Hepatic stellate cell (primary cell): ENCODE measurements around the gene MUC15.

ENCODE experiments used
- DNase-seq: peaks from one replicate; pipeline ENCODE4 v3.0.0; 2011; ENCODE audit warnings: low spot score

The MUC15 gene

GRCh38 chr11:26573896-26574295 is 1.8 kb upstream of the MUC15 start:
- DNase-seq: no peak

GRCh38 chr11:26572770-26573402 is 823 bp upstream of the MUC15 start:
- no peak for DNase-seq

- no peak for DNase-seq
These were observed 2.4 kb downstream of the MUC15 start for GRCh38 chr11:26569646-26570045.

- DNase-seq: no peak
These were observed 13.9 kb downstream of the MUC15 start for GRCh38 chr11:26558190-26558589.

- DNase-seq: no peak
These were observed 14.4 kb downstream of the MUC15 start for GRCh38 chr11:26557666-26558065.

- no peak for DNase-seq
These were observed 15.5 kb downstream of the MUC15 start for GRCh38 chr11:26556582-26556981.

GRCh38 chr11:26554455-26554854 is 17.6 kb downstream of the MUC15 start:
- no peak for DNase-seq

DNA sequence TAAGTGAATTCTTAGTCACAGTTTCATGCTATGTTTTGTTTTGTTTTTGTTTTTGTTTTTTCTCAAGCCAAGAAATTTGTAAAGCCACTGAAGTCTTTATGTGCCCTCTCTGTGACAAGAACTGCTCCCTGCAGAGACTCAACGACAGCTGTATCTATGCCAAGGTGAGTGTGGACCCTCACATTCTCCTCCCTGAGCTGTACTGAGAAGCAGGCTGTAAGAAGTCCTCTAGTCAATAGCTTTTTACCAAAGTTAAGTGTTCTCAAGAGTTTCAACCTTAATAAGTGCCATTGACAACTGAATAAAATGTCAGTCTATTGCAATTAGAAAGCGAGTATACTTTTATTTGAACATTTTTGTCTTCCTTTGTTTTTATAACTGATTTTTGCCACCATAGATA is 18.9 kb downstream of the MUC15 start:
- DNase-seq: no peak

- DNase-seq: no peak
These were observed 20.8 kb downstream of the MUC15 start for GRCh38 chr11:26551186-26551801.

DNA sequence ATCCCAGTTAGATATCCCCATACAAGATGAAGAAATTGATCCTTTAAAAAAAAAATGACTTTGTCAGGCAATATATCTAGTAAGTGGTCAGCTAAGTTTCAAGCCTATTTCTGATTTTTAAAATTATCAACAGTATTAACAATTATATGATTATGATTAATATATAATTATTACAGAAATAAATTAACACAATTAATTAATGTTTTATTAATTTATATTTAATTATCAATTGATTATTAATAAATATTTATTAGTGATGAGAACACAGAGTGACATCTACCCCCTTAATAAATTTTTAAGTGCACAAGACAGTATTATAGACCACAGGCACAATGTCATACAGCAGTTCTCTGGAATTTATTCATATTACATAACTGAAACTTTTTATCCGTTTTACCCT is 22.0 kb downstream of the MUC15 start:
- no peak for DNase-seq

- no peak for DNase-seq
These were observed 22.9 kb downstream of the MUC15 start for GRCh38 chr11:26549176-26549575.

- DNase-seq: no peak
These were observed 30.2 kb downstream of the MUC15 start for GRCh38 chr11:26541870-26542269.

GRCh38 chr11:26539517-26539916 is 32.5 kb downstream of the MUC15 start:
- no peak for DNase-seq

- DNase-seq: no peak
These were observed 34.7 kb downstream of the MUC15 start for GRCh38 chr11:26537341-26537740.

GRCh38 chr11:26527685-26528084 is 44.4 kb downstream of the MUC15 start:
- no peak for DNase-seq

DNA sequence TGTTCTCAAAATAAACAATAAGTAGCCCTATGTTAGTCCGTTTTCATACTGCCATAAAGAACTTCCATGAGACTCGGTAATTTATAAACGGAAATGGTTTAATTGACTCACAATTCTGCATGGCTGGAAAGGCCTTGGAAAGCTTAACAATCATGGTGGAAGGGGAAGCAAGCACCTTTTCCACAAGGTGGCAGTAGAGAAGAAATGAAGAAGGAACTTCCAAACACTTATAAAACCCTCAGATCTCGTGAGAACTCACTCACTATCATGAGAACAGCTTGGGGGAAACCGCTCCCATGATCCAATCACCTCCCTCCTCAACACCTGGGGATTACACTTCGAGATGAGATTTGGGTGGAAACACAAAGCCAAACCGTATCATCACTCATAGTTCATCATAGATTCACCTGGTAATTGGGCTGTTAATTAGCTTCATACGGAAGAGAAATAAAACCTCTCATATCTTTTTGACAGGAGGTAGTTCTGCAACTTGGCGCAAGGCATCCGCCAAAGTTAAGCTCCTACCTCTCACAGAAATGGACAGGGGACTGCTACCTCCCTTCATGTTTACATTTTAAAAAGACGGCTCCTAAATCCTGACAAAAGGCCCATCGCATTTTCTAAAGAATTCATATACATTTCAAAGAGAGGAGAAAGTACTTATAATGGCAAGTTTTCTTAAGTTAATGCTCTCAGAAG is 49.0 kb downstream of the MUC15 start:
- DNase-seq: no peak

DNA sequence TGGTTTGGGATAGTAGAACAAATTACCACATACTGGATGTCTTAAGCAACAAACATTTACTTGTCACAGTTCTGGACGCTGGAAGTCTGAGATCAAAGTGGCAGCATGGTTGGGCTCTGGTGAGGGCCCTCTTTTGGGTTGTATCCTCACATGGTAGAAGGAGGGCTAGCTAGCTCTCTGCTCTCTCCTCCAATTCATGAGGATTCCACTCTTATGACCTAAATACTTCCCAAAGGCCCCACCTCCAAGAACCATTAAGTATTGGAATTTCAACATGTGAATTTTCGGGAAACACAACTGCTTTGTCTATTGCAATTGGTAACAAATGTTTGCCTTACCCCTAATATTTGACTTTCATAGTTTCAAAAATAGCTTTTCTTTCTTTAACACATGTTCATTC is 52.6 kb downstream of the MUC15 start:
- DNase-seq: no peak

- no peak for DNase-seq
These were observed 59.9 kb downstream of the MUC15 start for GRCh38 chr11:26512196-26512595.

DNA sequence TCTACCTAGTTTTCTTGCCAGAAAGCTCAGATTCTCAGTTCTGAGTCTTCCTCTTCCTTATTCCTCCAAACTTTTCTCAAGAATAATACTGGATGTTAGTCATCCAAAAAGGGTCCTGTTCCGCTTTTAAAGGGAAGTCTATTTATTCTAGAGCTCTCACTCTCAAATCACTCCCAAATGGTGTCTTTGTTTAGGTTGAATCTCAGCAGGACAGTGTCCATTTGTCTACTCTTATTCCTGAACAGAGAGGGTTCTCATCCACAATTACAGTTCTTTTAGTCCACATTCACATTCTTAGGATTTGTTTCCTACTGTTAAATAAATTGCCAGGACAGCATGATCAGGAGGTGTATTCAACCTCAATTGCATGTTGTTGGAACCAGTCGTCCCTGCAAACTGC is 61.3 kb downstream of the MUC15 start:
- DNase-seq: no peak

GRCh38 chr11:26510164-26510563 is 61.9 kb downstream of the MUC15 start:
- DNase-seq: no peak
